SU-DHL-6 (cell line): Measurements from ENCODE around the gene IL1R1.

Experiments
- CTCF ChIP-seq: fragments of 200-600 bp; sonication (generic); IDR thresholded peaks from one replicate; pipeline ENCODE4 v1.5.1; 2017; ENCODE audit warnings: antibody characterized with exemption, mild to moderate bottlenecking, low read length, moderate library complexity; ENCODE audit not compliant: insufficient read depth, poor library complexity, severe bottlenecking
- EZH2phosphoT487 ChIP-seq: fragments of 200-600 bp; sonication (generic), shearing (Covaris generic); conservative IDR thresholded peaks from 2 replicates; pipeline ENCODE4 v1.6.1; 2018; ENCODE audit warnings: mild to moderate bottlenecking, antibody characterized with exemption, low read length, moderate library complexity, mixed read lengths

- TF ChIP-seq CTCF, result no peak
- TF ChIP-seq EZH2phosphoT487, result no peak
These were observed 46.4 kb upstream of the IL1R1 start for GRCh38 chr2:102096103-102096502.
